HS-5 (cell line): Measurements from ENCODE around the gene TTC1.
"Not testable (repeated sequence)": the region's sequence is repeated elsewhere in the genome, so short reads cannot be mapped to it uniquely, and the experiment has no call there.

Source experiments
- DNase-seq: peaks from one replicate; pipeline ENCODE4 v3.0.0-alpha.2; 2012; ENCODE audit warnings: low read depth

Gene TTC1

GRCh38 chr5:160008877-160009590, at the start of gene TTC1:
Gene TTC1, plus strand, starts transcription at chr5:160009139. Its CDS starts 1,390 bp downstream, at chr5:160010529.
- DNase-seq: peak; percentile 97

- no peak for DNase-seq
Measured at GRCh38 chr5:159961176-159962160, 47.5 kb upstream of the TTC1 start.

- no peak for DNase-seq
Measured at GRCh38 chr5:159962214-159962613, 46.7 kb upstream of the TTC1 start.

GRCh38 chr5:159963935-159964334, 45.0 kb upstream of the TTC1 start:
- no peak for DNase-seq

- DNase-seq: no peak
Measured at GRCh38 chr5:159965031-159965837, 43.7 kb upstream of the TTC1 start.

GRCh38 chr5:159965838-159966128, 43.2 kb upstream of the TTC1 start:
- DNase-seq: not testable (repeated sequence)

- DNase-seq: no peak
Measured at GRCh38 chr5:159969966-159970365, 39.0 kb upstream of the TTC1 start.

- no peak for DNase-seq
Measured at GRCh38 chr5:159971038-159971437, 37.9 kb upstream of the TTC1 start.

- no peak for DNase-seq
Measured at GRCh38 chr5:159971514-159971913, 37.4 kb upstream of the TTC1 start.

GRCh38 chr5:159971931-159972461, 36.9 kb upstream of the TTC1 start:
- DNase-seq: no peak

- no peak for DNase-seq
Measured at GRCh38 chr5:159972538-159973362, 36.2 kb upstream of the TTC1 start.

- peak; percentile 83 for DNase-seq
Measured at GRCh38 chr5:159975462-159976019, 33.4 kb upstream of the TTC1 start.

- DNase-seq: no peak
Measured at GRCh38 chr5:159976921-159977320, 32.0 kb upstream of the TTC1 start.

- DNase-seq: no peak
Measured at GRCh38 chr5:159978358-159978757, 30.6 kb upstream of the TTC1 start.

- DNase-seq: no peak
Measured at GRCh38 chr5:159982421-159983173, 26.3 kb upstream of the TTC1 start.

- no peak for DNase-seq
Measured at GRCh38 chr5:159987031-159987674, 21.8 kb upstream of the TTC1 start.

GRCh38 chr5:159990506-159990905, 18.4 kb upstream of the TTC1 start:
- no peak for DNase-seq

- no peak for DNase-seq
Measured at GRCh38 chr5:159992566-159992965, 16.4 kb upstream of the TTC1 start.

GRCh38 chr5:159993194-159993593, 15.7 kb upstream of the TTC1 start:
- no peak for DNase-seq

- DNase-seq: no peak
Measured at GRCh38 chr5:159995907-159996306, 13.0 kb upstream of the TTC1 start.
